ENCODE measurements around the gene MED20.

The MED20 gene

DNA sequence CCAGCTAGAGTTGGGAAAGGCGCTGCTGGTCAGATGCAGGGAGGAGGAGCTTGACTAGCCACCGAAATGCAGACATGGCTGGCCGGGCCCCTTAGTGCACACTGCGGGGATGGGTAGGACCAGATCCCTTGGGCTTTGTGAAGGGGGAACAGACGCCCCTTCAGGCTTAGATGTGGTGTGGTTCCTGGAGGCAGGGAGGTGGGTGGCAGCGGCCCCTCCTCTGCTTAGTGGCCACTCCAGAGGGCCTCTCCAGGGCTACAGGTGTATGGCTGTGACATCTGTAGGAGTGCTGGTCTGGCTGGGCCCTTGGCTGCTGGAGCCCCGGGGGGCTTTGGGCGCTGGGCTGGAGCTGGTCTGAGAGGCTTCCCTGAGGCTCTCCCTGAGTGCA, 14.7 kb upstream of the MED20 start:
- peaks cover 60 to 63% of the 10 kb centered on the region in 2 experiments for H3K4me1 ChIP-seq (ENCODE audit: control insufficient read depth in 1 of 2, insufficient read depth in 1 of 2, low read depth in 1 of 2, low read length in 1 of 2)
- no peaks in the 10 kb centered on the region for H3K9me3 ChIP-seq
- H3K36me3 ChIP-seq: peaks cover 78% of the 10 kb centered on the region
- TF ChIP-seq, protein P1, sequence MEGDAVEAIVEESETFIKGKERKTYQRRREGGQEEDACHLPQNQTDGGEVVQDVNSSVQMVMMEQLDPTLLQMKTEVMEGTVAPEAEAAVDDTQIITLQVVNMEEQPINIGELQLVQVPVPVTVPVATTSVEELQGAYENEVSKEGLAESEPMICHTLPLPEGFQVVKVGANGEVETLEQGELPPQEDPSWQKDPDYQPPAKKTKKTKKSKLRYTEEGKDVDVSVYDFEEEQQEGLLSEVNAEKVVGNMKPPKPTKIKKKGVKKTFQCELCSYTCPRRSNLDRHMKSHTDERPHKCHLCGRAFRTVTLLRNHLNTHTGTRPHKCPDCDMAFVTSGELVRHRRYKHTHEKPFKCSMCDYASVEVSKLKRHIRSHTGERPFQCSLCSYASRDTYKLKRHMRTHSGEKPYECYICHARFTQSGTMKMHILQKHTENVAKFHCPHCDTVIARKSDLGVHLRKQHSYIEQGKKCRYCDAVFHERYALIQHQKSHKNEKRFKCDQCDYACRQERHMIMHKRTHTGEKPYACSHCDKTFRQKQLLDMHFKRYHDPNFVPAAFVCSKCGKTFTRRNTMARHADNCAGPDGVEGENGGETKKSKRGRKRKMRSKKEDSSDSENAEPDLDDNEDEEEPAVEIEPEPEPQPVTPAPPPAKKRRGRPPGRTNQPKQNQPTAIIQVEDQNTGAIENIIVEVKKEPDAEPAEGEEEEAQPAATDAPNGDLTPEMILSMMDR (IDR thresholded peaks at IDR 0.05): no peak
- H3K4me3 ChIP-seq (ENCODE audit: low read depth in 1 of 2, low read length in 1 of 2): peak overlapping the region; percentile 97 to 99
- no peaks in the 10 kb centered on the region for H3K27me3 ChIP-seq
- H3K27ac ChIP-seq: peak overlapping the region; percentile 95

DNA sequence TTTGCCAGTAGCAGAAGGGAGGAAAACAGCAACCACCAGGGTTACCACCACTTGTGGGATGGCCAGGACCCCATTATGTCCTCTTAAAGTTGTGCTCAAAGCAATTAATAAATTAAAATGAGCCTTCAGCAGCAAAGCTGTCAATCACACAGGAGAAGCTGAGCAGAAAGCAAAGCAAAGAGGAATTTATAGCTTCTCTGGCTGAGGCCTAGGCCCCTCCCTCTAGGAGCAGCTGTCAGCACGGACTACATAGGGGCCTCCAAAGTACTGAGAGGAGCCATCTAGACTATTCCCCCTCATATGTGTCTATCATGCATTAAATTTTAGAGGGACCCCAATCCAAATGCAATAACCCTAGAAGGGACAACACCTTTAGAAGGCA, 14.2 kb upstream of the MED20 start:
- peak overlapping the region in 1 of 2 experiments; percentile 97 for H3K4me3 ChIP-seq (ENCODE audit: low read depth in 1 of 2, low read length in 1 of 2)
- peaks cover 55 to 58% of the 10 kb centered on the region in 2 experiments for H3K4me1 ChIP-seq (ENCODE audit: control insufficient read depth in 1 of 2, insufficient read depth in 1 of 2, low read depth in 1 of 2, low read length in 1 of 2)
- no peaks in the 10 kb centered on the region for H3K27me3 ChIP-seq
- peak overlapping the region; percentile 95 for H3K27ac ChIP-seq
- no peaks in the 10 kb centered on the region for H3K9me3 ChIP-seq
- H3K36me3 ChIP-seq: peaks cover 81% of the 10 kb centered on the region
- TF ChIP-seq, protein P1 (IDR thresholded peaks at IDR 0.05): no peak

DNA sequence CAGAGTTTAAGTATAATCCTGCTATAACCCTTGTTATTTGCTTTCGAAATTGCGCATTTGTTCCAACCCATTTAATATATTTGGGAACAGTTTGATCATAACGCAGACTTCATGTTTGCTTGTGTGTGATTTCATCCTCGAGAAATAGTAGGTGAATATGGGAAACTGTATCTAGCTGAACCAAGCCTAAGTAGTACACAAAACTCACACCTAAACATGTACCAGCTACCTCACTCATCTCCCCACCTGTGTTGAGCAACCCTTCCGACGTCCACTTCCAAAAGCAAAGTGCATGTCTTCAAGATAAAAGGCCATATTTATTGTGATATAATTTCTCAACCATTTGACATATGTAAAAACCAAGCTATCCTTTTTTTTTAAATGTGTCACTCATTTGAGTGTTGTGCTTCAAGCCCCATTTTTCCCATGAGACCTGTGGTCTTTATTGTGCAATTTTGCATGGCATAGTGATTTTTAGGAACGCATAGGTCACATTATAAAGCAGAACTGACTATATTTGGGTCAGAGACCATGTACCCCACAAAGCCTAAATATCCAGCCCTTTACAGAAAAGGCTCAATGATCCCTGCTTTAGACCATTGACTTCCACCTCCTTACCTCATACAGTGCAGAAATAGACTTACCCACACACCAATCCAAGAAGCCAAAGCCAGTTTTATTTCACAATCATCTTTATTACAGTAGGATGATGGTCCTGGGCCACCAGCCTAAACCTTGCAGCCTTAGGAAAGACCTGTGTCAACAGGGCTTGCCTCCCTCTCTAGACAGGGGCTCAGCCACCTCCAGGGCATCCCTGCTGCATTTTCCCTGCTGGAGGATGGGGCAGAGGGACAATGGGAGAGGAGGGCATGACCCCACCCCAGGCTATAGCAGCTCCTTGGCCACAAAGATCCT, 13.6 kb upstream of the MED20 start:
- H3K27ac ChIP-seq: peak overlapping the region; percentile 95
- H3K4me1 ChIP-seq (ENCODE audit: control insufficient read depth in 1 of 2, insufficient read depth in 1 of 2, low read depth in 1 of 2, low read length in 1 of 2): peaks cover 49 to 52% of the 10 kb centered on the region in 2 experiments
- H3K36me3 ChIP-seq: peaks cover 83% of the 10 kb centered on the region
- TF ChIP-seq, protein P1 (IDR thresholded peaks at IDR 0.05): no peak
- H3K4me3 ChIP-seq (ENCODE audit: low read depth in 1 of 2, low read length in 1 of 2): no peak overlapping the region
- H3K9me3 ChIP-seq: no peaks in the 10 kb centered on the region
- H3K27me3 ChIP-seq: no peaks in the 10 kb centered on the region

DNA sequence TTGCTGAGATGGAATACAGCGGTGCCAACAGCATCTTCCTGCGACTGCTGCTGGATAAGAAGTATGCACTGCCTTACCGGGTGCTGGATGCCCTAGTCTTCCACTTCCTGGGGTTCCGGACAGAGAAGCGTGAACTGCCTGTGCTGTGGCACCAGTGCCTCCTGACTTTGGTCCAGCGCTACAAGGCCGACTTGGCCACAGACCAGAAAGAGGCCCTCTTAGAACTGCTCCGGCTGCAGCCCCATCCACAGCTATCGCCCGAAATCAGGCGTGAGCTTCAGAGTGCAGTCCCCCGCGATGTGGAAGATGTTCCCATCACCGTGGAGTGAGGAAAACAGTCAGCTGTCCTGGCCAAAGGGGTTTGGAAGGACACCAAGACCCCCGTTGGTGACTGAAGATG, 11.4 kb upstream of the MED20 start:
- TF ChIP-seq, protein P1 (IDR thresholded peaks at IDR 0.05): no peak
- Histone ChIP-seq H3K27ac (peak overlapping the region; percentile 27), H3K4me3 (ENCODE audit: low read depth in 1 of 2, low read length in 1 of 2) (no peak overlapping the region), H3K36me3 (peaks cover 98% of the 10 kb centered on the region), H3K4me1 (ENCODE audit: control insufficient read depth in 1 of 2, insufficient read depth in 1 of 2, low read depth in 1 of 2, low read length in 1 of 2) (peaks cover 27 to 30% of the 10 kb centered on the region in 2 experiments), H3K27me3 (no peaks in the 10 kb centered on the region), H3K9me3 (no peaks in the 10 kb centered on the region)

DNA sequence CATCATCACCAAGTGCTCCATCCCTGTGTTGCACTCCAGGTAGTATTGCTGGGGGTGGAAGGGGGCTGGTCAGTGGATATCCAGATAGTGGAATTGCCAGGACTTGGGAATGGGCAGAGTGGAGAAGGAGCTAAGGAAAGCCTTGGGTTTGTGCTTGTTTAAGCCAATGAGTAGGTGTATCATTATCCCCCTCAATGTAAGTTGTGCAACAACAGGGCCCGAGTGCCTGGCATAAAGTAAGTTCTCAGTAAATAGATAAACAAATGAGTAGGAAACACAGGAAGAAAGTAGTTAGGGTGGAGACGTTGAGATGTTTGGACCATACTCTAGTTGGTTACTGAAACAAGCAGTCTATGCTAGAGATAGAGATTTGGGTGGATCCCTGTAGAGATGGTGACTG, 10.9 kb upstream of the MED20 start:
- Histone ChIP-seq H3K27me3 (no peaks in the 10 kb centered on the region), H3K36me3 (peaks cover 96% of the 10 kb centered on the region), H3K4me3 (ENCODE audit: low read depth in 1 of 2, low read length in 1 of 2) (no peak overlapping the region), H3K27ac (peak overlapping the region; percentile 27), H3K4me1 (ENCODE audit: control insufficient read depth in 1 of 2, insufficient read depth in 1 of 2, low read depth in 1 of 2, low read length in 1 of 2) (peaks cover 22 to 24% of the 10 kb centered on the region in 2 experiments), H3K9me3 (no peaks in the 10 kb centered on the region)
- TF ChIP-seq, protein P1 (IDR thresholded peaks at IDR 0.05): no peak

Data from neutrophil (primary cell).